ENCODE data around the gene PDILT.
"Not testable (repeated sequence)": the region's sequence is repeated elsewhere in the genome, so short reads cannot be mapped to it uniquely, and the experiment has no call there.

Gene PDILT

DNA sequence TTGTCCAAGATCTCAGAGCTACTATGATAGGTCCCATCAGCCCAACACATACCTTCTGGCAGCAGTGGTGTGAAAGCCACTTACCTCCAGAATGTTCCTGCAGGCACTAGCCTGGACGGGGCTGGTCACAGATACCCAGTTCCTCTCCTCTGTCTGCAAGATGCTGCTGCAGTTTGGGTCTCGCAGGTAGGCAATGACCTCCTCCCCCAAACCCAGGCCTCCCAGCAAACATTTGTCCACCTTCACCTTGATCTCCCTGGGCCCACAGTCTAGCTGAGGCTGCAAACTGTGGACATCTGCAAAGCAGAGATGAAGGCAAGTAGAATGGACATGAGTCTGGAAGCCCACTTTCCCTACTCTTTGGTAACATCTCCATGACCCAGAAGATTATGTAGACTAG, 84.4 kb downstream of the PDILT start:
- DNase-seq, result no peak

GRCh38 chr16:20319406-20319805, 85.1 kb downstream of the PDILT start:
- DNase-seq, result no peak

DNA sequence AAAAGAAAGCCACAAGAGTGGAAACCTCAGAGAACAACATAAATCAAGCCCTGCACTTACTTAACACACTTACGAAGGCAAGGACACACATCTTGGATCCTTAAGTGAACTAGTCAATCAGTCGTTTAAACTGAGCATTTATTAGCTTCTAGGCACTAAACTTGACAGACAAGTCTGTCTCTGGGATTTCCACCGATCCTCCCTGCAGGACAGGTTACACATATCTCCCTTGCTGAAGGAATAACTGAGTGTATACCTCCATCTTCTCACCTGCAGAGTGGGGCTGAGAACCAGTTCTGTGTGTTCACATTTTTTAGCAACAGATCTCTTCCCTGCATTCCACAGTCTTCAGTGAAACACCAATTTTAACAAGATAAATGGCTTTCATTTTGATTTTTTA, 86.1 kb downstream of the PDILT start:
- no peak for DNase-seq

DNA sequence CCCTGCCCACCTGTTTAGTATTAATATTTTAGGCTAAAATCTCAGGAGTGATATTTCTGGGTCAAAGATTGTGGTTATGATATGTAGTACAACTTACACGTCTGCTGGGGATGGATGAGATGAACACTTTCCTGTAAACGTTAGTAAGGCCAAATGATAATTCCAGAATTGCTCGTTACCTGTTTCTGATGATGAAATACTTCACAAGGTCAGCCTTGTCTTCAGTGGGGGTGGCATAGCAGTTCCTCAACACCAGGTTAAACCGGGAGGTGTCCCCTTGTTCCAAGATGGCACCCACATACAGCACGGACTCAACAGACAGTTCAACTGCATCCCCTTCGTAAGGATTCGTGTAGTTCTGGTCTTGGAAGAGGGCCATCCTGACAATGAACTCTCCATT, 86.5 kb downstream of the PDILT start:
- no peak for DNase-seq

GRCh38 chr16:20317117-20317516, 87.4 kb downstream of the PDILT start:
- no peak for DNase-seq

DNA sequence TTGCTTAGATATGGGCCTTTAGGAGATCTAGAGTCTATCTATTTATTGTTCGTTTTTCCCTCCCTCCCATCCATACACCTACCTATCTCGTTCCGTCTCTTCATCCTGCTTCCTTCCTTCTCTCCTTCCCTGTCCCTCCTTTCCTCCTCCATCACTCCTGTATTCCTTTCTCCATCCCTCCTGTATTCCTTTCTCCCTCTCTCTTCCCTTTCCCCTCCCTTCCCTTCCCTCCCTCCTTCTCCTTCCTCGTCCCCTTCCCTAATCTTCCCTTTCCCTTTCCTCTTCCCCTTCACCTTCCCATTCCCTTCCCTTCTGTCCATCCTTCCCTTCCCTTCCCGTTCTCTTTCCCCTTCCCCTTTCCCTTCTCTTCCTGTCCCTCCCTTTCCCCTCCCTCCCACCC, 87.8 kb downstream of the PDILT start:
- no peak for DNase-seq

- no peak for DNase-seq
Measured at GRCh38 chr16:20315764-20316163, 88.8 kb downstream of the PDILT start.

- no peak for DNase-seq
Measured at GRCh38 chr16:20314575-20314974, 90.0 kb downstream of the PDILT start.

- DNase-seq, result no peak
Measured at GRCh38 chr16:20313741-20314140, 90.8 kb downstream of the PDILT start.

DNA sequence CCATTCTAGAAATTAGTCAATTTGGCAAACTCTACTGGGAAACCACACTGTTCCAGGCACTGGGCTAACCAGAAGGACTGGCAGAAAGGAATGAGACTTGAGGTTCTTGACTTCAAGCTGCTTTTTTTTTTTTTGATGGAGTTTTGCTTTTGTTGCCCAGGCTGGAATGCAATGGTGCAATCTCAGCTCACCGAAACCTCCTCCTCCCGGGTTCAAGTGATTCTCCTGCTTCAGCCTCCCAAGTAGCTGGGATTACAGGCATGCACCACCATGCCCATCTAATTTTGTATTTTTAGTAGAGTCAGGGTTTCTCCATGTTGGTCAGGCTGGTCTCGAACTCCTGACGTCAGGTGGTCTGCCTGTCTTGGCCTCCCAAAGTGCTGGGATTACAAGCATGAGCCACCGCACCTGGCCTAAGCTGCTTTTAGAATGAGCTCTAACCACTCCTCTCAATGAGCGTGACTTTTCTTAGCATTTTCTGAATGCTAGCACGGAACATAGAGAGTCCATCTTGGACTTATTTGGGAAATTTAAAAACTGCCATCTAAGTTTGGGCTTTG, 91.9 kb downstream of the PDILT start:
- not testable (repeated sequence) for DNase-seq

- no peak for DNase-seq
Measured at GRCh38 chr16:20311548-20311947, 93.0 kb downstream of the PDILT start.

GRCh38 chr16:20310421-20311395, 93.8 kb downstream of the PDILT start:
- no peak for DNase-seq

GRCh38 chr16:20309786-20310185, 94.8 kb downstream of the PDILT start:
- DNase-seq, result no peak

All from stimulated activated CD8-positive, alpha-beta memory T cell treated with anti-CD3 and anti-CD28 coated beads, Interleukin-4, amount 100 ng/mL, for 48 hours (primary cell).